Fibroblast of skin of right biceps (primary cell): Measurements from ENCODE around the gene POLE.

Source experiments
- DNase-seq: peaks from one replicate; pipeline ENCODE4 v3.0.0-alpha.2; 2013

POLE gene

DNA sequence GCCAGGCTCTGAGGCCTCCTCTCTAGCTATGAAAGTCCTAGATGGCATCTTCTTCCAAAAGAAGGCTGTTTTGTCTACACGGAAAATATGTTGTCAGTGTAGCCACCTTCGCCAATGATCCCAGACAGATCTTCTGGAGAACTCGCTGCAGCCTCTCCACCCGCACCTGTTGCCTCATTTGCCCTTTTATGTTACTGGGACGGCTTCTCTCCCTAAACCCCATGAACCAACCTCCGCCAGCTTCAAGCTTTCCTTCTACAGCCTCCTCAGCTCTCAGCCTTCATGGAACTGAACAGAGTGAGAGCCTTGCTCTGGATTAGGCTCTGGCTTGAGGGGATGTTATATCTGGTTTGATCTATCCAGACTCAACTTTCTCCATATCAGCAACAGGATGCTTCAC lies 57.8 kb downstream of the POLE start:
- DNase-seq: no peak

DNA sequence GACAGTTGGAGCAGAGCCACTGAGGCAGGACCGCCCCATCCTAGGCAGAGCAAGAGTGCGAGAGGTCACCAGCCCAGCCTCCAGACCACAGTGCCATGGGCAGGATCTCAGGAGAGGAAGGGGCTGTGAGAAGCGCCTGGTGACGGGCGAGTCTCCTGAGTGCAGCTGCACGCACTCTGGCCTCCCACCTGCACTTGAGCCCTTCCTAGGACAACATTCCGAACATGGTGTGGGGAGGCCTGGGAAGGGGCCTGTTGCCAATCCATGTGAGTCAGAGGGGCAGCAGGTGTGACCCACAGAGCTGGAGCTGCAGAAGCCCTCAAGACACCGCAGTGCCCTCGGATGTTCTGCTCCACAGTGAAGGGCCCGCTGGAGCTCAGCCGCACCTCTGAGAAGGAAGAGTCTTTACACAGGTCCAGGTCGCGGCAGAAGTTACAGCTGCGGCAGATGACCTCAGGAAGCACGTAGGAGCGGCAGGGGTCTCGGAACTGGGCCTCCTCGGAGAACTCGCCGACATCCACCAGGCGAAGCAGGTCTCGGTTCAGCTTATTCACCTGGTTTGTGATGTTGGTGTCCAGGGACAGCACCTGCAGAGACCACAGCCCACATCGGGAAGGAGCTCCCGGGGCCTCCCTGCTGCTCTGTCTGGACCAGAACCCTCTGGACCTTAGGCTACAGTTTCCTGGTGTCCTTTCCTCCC lies 61.3 kb downstream of the POLE start:
- DNase-seq: no peak

DNA sequence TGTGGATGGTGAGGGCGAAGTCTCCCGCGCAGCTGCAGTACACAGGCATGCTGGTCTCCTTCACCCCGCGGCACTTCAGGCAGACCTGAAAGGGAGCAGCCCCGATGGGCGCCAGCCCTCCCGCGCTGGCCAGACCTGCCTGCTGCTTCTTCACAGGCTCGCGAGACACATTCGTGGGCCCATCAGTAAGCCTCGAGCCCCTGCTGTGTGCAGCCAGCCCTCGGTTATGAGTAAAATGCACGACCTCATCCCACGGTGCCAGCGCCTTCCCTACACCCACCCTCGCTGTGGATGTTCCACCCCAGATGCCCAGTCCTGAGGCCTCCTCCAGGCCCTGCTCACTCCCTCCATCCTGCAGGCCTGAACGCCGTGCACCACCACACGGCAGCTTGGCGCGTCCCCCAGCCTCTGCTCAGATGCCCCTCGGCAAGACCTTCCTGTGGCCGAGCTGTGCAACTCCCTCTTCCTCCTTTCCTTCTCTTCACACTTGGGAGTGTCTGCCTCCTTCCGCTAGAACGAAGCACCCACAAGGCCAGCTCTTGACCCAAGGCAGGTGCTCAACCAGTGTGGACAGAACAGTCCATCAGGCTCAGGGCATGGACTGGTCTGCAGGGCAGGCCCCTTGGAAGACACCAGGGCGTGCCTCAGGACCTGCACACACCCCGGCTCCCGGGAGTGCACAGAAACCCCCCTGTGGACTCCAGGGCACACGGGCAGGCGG lies 62.1 kb downstream of the POLE start:
- no peak for DNase-seq

DNA sequence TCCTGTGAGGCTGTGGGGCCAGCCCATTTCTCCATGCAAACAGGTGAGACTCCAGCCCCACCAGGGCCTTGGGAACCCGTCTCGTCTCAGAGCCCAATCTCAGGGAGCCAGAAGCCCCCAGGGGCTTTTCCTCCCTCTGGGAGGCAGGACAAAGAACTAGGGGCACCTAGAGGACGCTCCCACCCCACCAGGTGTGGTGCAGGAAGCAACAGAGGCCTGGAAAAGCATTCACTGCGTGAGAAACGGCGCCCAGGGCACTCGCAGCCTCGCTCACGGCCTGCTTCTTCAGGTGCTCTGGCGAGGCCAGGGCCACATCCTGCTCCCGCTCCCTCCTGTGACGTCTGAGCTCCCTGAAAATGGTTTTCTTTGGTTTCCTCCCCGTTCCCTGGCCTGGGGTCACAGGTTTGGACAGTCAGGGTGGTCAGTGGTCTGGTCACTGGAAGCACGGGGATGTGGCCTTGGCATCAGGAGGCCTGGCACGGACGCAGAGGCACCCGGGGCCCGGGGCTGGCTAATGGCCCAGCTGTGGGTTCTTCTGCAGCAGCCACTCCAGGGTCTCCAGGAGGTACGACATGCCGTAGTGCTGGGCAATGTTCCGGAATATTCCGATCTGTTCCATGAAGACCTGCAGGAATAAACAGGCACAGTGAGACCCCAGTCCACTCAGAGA lies 62.8 kb downstream of the POLE start:
- DNase-seq: no peak

DNA sequence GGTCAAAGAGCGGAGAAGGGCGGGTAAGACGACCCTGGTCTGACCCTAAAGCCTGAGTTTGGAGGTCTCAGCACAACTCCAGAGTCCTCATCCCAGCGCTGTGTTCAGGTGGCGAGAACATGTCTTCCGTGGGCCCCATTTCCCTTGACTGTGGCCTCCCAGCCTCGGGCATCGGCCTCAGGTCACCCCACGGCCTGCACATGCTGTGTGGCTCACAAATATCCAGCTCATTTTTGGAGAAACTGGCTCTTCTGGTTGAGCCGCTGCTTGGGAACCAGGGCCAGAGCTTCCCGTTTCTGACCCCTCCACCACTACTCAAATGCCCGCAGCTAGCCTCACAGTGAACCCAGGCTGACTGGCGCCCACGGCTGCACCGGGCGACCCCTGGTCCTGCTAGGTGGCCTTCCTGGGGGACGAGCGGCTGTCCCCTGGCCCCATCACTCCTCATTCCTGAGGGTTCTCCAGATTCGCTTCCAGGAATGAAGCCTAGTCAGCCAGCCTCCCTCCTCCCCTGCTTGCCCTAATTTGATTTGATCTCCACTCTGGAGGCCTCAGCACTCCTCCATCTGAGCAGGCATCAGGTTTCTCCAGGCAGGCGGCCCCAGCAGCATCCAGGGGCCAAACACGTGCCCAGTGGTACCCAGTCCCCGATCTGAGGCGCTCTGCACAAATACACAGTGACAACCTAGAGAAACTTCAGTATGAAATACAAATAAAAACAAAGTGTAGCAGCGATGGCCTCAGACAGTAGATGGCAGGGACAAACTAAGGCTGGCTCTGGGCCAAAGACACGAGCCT lies 63.9 kb downstream of the POLE start:
- DNase-seq: no peak

DNA sequence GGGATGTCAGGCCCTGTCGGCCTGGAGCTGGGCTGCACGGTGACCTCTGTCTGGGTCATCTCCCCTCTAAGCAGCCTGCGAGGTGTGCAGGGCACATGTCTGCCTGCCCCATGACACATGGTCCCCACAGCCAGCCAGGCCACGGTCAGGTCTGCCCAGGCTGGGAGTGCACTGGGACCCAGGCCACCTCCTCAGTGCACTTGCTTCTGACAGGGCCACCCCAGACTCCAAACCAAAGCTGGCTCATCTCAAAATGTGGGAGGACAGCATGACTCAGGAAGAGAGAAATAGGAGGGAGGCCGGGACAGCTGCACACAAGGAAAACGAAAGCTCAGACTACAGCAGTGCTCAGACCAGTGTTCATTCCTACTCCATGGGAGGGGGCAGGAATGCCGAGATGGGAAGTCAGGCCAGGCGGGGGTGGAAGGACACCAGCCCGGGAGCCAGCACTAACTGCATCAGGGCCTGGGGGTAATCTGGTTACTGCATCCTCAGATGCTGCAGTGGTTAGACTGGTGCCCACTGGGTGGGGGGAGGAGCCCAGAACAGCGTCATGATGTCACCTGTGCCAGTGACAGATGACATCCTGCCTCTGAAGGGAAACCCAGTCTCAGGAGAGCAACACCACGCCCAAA lies 64.6 kb downstream of the POLE start:
- DNase-seq: peak; percentile 66

DNA sequence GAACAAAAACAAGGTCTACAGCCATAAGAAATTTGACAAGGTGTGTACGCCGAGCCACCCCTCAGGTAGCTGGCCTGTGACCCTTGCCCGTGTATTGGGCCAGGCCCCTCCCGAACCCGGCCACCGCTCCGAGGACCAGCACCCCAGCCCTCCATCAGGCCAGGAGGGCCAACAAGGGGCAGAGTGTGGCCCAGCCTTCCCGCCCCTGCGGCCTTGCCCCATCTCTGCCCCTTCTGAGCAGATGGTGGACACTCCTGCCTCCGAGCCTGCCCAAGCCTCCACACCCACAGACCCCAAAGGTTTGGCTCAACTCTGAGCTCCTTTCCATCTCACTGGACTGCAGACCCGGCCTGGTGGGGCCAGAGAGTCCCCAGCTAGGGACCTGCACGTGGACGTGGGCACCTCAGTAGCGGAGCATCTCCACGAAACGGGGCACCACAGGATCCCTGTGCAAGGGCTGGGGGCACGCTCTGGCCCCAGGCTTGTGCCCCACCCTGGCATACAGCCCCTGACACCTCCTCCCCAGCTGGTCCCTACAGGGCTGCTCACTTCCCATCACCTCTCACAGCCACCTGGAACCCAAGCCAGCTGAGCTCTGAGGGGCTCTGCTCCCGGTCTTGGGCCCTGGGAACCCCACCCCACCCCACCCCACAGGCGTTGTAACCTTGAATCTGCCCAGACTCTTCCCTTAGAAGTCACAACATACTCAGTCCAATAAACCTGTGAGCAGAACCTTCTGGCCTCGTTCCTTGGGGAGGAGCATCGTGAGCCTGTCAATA lies 65.3 kb downstream of the POLE start:
- no peak for DNase-seq

- DNase-seq: no peak
These were observed 66.1 kb downstream of the POLE start for GRCh38 chr12:132620899-132621656.

- DNase-seq: no peak
These were observed 66.8 kb downstream of the POLE start for GRCh38 chr12:132620113-132620898.

DNA sequence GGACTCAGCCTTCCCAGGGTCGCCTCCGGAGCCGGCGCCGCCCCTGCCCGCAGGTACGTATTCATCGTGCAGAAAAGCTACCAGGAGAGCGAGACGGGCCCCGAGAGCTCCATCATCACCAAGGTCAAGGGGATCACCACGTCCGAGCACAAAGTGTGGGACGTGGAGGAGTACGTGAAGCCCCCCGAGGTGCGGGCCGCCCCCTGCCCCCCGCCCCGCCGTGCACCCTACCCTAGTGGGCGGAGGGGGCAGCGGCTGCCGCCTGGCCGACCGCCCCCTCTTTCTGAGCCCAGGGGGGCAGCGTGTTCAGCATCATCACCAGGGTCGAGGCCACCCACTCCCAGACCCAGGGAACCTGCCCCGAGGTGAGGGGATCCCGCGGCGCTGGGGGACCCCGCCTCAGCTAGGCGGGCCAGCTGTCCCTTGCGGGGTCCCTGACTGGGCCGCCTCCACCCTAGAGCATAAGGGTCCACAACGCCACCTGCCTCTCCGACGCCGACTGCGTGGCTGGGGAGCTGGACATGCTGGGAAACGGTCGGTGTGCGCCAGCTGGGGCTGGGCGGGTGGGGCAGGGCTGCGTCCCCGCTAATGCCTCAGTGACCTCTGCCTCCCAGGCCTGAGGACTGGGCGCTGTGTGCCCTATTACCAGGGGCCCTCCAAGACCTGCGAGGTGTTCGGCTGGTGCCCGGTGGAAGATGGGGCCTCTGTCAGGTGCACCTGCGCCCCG lies 67.6 kb downstream of the POLE start:
- DNase-seq: no peak

DNA sequence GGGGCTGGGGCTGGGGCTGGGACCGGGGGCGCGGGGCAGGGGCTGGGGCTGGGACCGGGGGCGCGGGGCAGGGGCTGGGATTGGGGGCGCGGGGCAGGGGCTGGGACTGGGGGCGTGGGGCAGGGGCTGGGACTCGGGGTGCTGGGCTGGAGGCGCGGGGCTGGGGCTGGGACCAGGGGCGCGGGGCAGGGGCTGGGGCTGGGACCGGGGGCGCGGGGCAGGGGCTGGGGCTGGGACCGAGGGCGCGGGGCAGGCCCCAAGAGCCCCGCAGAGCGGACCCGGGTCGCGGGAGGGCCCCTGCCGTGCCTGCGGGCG lies 68.1 kb downstream of the POLE start:
- DNase-seq: no peak

- no peak for DNase-seq
These were observed 68.5 kb downstream of the POLE start, which contains the start of gene P2RX2 for GRCh38 chr12:132618683-132619043. P2RX2 (plus strand) TSS chr12:132618776; CDS start chr12:132618817, 41 bp downstream.

DNA sequence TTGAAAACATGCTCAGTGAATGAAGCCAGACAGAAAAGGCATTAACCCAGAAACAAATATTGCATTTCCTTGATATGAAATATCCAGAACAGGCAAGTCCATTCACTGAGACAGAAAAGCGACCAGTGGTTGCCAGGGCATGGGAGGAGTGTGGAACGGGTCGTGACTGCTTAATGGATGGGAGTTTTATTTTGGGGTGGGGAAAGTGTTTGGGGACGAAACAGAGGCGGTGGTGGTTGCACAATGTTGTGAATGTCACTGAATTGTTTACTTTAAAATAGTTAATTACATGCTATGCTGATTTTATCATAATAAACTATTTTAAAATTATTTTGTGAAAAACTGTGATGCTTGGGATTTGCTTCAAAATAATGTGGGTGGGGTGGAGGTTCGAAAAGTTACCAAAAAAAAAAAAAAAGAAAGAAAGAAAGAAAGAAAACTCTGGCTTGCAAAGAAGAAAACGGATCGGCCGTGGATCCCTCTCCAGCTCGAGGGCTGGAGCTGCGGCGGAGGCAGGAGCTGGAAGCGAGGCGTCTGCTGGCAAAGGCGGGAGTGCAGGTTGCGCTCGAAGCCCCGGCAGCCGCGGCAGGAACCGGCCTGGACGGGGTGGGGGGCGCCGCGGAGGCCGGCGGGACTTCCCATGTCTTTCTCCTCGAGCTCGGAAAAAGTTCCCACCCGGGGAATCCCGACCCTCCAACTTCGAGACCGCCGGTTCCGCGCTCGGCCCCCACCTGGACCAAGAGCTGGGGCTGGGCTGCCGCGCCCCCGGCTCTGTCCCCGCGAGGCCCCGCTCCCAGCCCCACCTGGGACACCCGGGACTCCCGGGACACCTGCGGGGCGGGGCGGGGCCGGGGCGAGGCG lies 69.1 kb downstream of the POLE start:
- no peak for DNase-seq

DNA sequence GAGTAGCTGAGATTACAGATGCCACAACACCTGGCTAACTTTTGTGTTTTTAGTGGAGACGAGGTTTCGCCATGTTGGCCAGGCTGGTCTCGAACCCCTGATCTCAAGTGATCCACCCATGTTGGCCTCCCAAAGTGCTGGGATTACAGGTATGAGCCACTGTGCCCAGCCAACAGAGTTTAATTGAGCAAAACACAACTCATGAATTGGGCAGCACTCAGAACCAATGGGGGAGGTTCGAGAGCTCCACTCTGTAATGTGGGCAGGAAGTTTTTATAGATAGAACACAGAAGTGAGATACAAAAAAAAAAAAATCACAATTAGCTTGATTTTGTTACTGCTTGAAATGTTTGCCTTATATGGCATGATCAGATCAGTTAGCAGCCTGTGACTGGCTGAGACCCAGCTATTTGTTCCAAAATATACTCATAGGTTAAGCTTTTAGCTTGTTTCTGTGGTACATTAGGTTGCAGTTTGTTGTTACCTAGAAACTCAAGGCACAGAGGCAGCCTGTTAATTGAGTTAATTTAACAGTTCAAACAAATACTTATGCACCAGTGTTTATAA lies 69.9 kb downstream of the POLE start:
- DNase-seq: no peak

- DNase-seq: no peak
These were observed 71.5 kb downstream of the POLE start for GRCh38 chr12:132615579-132616038.

GRCh38 chr12:132614861-132615578 lies 72.1 kb downstream of the POLE start:
- DNase-seq: peak; percentile 76

DNA sequence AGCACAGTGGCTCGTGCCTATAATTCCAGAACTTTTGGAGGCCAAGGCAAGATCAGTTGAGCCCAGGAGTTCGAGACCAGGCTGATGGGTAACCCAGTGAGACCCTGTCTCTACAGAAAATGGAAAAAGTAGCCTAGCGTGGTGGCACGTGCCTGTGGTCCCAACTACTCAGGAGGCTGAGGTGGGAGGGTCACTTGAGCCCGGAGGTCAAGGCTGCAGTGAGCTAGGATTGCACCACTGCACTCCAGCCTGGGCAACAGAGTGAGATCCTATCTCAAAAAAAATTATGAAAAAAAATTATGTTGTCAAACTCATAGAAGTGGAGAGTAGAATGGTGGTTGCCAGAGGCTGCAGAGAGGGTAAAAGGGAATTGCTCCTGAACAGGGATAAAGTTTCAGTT lies 73.1 kb downstream of the POLE start:
- DNase-seq: no peak

DNA sequence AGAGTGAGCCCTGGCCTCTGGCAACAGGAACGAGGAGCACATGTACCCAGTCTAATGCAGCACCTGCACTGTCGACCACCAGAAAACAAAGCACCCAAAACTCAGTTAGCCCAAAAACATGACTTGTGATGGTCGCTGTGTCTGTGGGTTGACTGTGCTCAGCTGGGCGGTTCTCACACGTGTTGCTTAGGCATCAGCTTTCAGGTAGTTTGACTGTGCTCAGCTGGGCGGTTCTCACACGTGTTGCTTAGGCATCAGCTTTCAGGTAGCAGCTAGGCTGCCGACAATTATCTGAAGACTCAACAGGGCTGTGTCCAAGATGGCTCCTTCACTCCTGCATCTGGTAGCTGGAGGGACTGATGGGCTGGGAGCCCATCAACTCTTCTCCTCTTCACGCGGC lies 75.5 kb downstream of the POLE start:
- DNase-seq: no peak
